HepG2 (cell line): ENCODE data around the gene DNAJC5. TPM values are rescaled to one million over a fixed set of nuclear protein-coding genes. Genes with fewer than 3 reads are reported as not detected.
A peak's percentile ranks its signal among the peaks of the same experiment; 100 is the strongest.

ENCODE experiments used
- EED ChIP-seq: sonication (generic); formaldehyde crosslinking; IDR thresholded peaks from 2 replicates; pipeline ENCODE4 v1.5.0; 2020; ENCODE audit warnings: mild to moderate bottlenecking, missing genetic modification reagents
- FOXM1 ChIP-seq: sonication (generic); formaldehyde crosslinking; IDR thresholded peaks from 2 replicates; pipeline ENCODE4 v1.5.0; 2020; ENCODE audit warnings: missing genetic modification reagents
- GABPB1 ChIP-seq: IDR thresholded peaks from 2 replicates; pipeline ENCODE4 v1.6.1; 2016; ENCODE audit warnings: mild to moderate bottlenecking, missing genetic modification reagents, moderate library complexity, missing compliant biosample characterization
- HCFC1 ChIP-seq: fragments of 150-350 bp; IDR thresholded peaks from 2 replicates; pipeline ENCODE4 v1.6.1; 2014; ENCODE audit warnings: low read depth, low read length
- HINFP ChIP-seq: sonication (generic); formaldehyde crosslinking; IDR thresholded peaks from 2 replicates; pipeline ENCODE4 v1.4.0; 2020; ENCODE audit warnings: low read depth, mild to moderate bottlenecking, missing genetic modification reagents
- HMGA1 ChIP-seq: sonication (generic); formaldehyde crosslinking; conservative IDR thresholded peaks from 2 replicates; pipeline ENCODE4 v1.4.0; 2020; ENCODE audit warnings: missing genetic modification reagents
- KDM5B ChIP-seq: sonication (generic); formaldehyde crosslinking; IDR thresholded peaks from 2 replicates; pipeline ENCODE4 v1.4.0; 2020; ENCODE audit warnings: missing genetic modification reagents, mild to moderate bottlenecking, borderline replicate concordance
- LCORL ChIP-seq, 2 experiments: fragments of 450-650 bp in 1 of 2; sonication (generic) in 1 of 2; formaldehyde crosslinking in 1 of 2; IDR thresholded peaks; 2 replicates each; pipeline versions ENCODE4 v1.5.0 to v1.6.1; 2017 to 2020; ENCODE audit warnings: antibody characterized with exemption in 1 of 2, missing genetic modification reagents in 1 of 2
- NONO ChIP-seq, 2 experiments: fragments of 450-650 bp in 1 of 2; sonication (generic) in 1 of 2; formaldehyde crosslinking in 1 of 2; IDR thresholded peaks in 1 of 2; conservative IDR thresholded peaks in 1 of 2; 2 replicates each; pipeline versions ENCODE4 v1.6.1 to v1.8.0; 2017 to 2022; ENCODE audit warnings: mild to moderate bottlenecking in 1 of 2, missing genetic modification reagents in 1 of 2, moderate library complexity in 1 of 2
- POLR2A ChIP-seq, 2 experiments: IDR thresholded peaks; 2 replicates each; pipeline ENCODE4 v1.6.1; 2011; ENCODE audit warnings: low read depth in 2 of 2, low read length in 2 of 2, mild to moderate bottlenecking in 1 of 2, moderate library complexity in 1 of 2; ENCODE audit not compliant: insufficient read depth in 1 of 2
- PPARG ChIP-seq: conservative IDR thresholded peaks from 2 replicates; pipeline ENCODE4 v1.6.1; 2016; ENCODE audit warnings: missing biosample characterization, missing genetic modification reagents
- SMARCE1 ChIP-seq: fragments of 450-650 bp; IDR thresholded peaks from 2 replicates; pipeline ENCODE4 v1.6.1; 2017; ENCODE audit warnings: borderline replicate concordance
- SSRP1 ChIP-seq: IDR thresholded peaks from 2 replicates; pipeline ENCODE4 v1.6.1; 2016; ENCODE audit warnings: control low read depth
- TAF1 ChIP-seq: sonication (generic); formaldehyde crosslinking; IDR thresholded peaks from 2 replicates; pipeline ENCODE4 v1.4.0; 2020; ENCODE audit warnings: missing genetic modification reagents
- ZNF234 ChIP-seq: sonication (generic); formaldehyde crosslinking; conservative IDR thresholded peaks from 2 replicates; pipeline ENCODE4 v1.5.1; 2020; ENCODE audit warnings: mild to moderate bottlenecking, missing genetic modification reagents
- ZNF333 ChIP-seq: sonication (generic); formaldehyde crosslinking; IDR thresholded peaks from 2 replicates; pipeline ENCODE4 v1.4.0; 2020; ENCODE audit warnings: mild to moderate bottlenecking, missing genetic modification reagents, borderline replicate concordance
- ZNF446 ChIP-seq: sonication (generic); formaldehyde crosslinking; IDR thresholded peaks from 2 replicates; pipeline ENCODE4 v1.5.0; 2020; ENCODE audit warnings: mild to moderate bottlenecking, missing genetic modification reagents
- ZNF746 ChIP-seq: sonication (generic); formaldehyde crosslinking; IDR thresholded peaks from 2 replicates; pipeline ENCODE4 v1.8.0; 2022; ENCODE audit warnings: mild to moderate bottlenecking, missing genetic modification reagents
- ZNF777 ChIP-seq: sonication (generic); formaldehyde crosslinking; IDR thresholded peaks from 2 replicates; pipeline ENCODE4 v1.4.0; 2020; ENCODE audit warnings: missing genetic modification reagents
- polyA plus RNA-seq, 8 experiments: library from polyadenylated mRNA; depleted of rRNA in 3 of 8; stranded (reverse) in 7 of 8; unstranded in 1 of 8; fragments of >200 nt; fragmentation: Illumina TruSeq in 4 of 8; extraction: Trizol in 4 of 8; gene quantifications; 2 replicates each; pipeline versions ENCODE4 v1.2.1 to v1.2.3, GENCODE V29; 2011 to 2016; ENCODE audit warnings: low read depth in 4 of 8, missing spikeins in 1 of 8, mixed read lengths in 1 of 8; ENCODE audit not compliant: insufficient read depth in 1 of 8
- total RNA-seq, 5 experiments: library from RNA; depleted of rRNA; stranded (reverse); fragments of >200 nt; fragmentation: Illumina TruSeq; extraction: Trizol; gene quantifications; 2 replicates each; pipeline ENCODE4 v1.2.3, GENCODE V29; 2016; ENCODE audit warnings: low read depth in 1 of 5

DNAJC5 gene
- total and polyA plus RNA-seq, 2 of the 13 experiments (the other 11 are each of a cell fraction or from before 2014, with no cell fraction given) = 42.8 to 64.5 TPM

- no peak for TF ChIP-seq HMGA1 (CRISPR knock-in tag)
- TF ChIP-seq GABPB1 (CRISPR knock-in tag) = peak; percentile 33; the same call in 1 of the 2 replicates
- TF ChIP-seq PPARG (CRISPR knock-in tag) = no peak
- 0 out of 2 replicates have a peak, but pooled peaks have one; percentile 48 for TF ChIP-seq HINFP (CRISPR knock-in tag)
- no peak for TF ChIP-seq FOXM1
- 0 out of 2 replicates have a peak, but pooled peaks have one; percentile 37 for TF ChIP-seq SSRP1 (CRISPR knock-in tag)
- TF ChIP-seq TAF1 (CRISPR knock-in tag) = no peak
- no peak for TF ChIP-seq POLR2A (IDR thresholded peaks at IDR 0.05; ENCODE audit: insufficient read depth in 1 of 2, low read depth in 2 of 2, low read length in 2 of 2)
- no peak for TF ChIP-seq ZNF746 (CRISPR knock-in tag)
- no peak for TF ChIP-seq ZNF234 (CRISPR knock-in tag)
- TF ChIP-seq EED (CRISPR knock-in tag) = 0 out of 2 replicates have a peak, but pooled peaks have one; percentile 1
- no peak for TF ChIP-seq NONO (IDR thresholded peaks at IDR 0.05)
- no peak; the same call in 1 of the 2 replicates for TF ChIP-seq NONO (CRISPR knock-in tag; conservative IDR thresholded peaks at IDR 0.05)
- peak; percentile 86 for TF ChIP-seq ZNF446 (CRISPR knock-in tag)
- TF ChIP-seq LCORL (IDR thresholded peaks at IDR 0.05) = no peak
- TF ChIP-seq LCORL (CRISPR knock-in tag; IDR thresholded peaks at IDR 0.05) = 0 out of 2 replicates have a peak, but pooled peaks have one; percentile 7
- no peak for TF ChIP-seq HCFC1
- TF ChIP-seq ZNF777 (CRISPR knock-in tag) = 0 out of 2 replicates have a peak, but pooled peaks have one; percentile 31
- peak; percentile 32; the same call in 1 of the 2 replicates for TF ChIP-seq ZNF333 (CRISPR knock-in tag)
- peak; percentile 7; the same call in 1 of the 2 replicates for TF ChIP-seq KDM5B
- no peak for TF ChIP-seq SMARCE1
These were observed 37.0 kb upstream of the DNAJC5 start (continued) for GRCh38 chr20:63857764-63858392.
